GM13976 (cell line): ENCODE measurements around the gene CACNB2.

Experiments used
- DNase-seq: peaks from one replicate; pipeline ENCODE4 v3.0.0; 2012; ENCODE audit warnings: low spot score
- CTCF ChIP-seq: IDR thresholded peaks from 2 replicates; pipeline ENCODE4 v1.5.1; 2012; ENCODE audit warnings: borderline replicate concordance, mild to moderate bottlenecking; ENCODE audit not compliant: insufficient read depth; ENCODE audit errors: extremely low read depth, missing control alignments, control extremely low read depth
- in situ Hi-C: fragments of 300-500 bp; cut with MboI; formaldehyde crosslinking; loops from one replicate; pipeline ENCODE4 v1.12.0; 2022; ENCODE audit warnings: low sequenced_read_pairs, mixed read lengths, inconsistent platforms; ENCODE audit not compliant: unreplicated experiment

Gene CACNB2

GRCh38 chr10:18399158-18399557 lies 258.9 kb downstream of the CACNB2 start:
- TF ChIP-seq CTCF, result no peak
- DNase-seq, result no peak
- in situ Hi-C loops, result no loop called here

GRCh38 chr10:18400201-18400905 lies 260.1 kb downstream of the CACNB2 start:
- in situ Hi-C loops, result no loop called here
- TF ChIP-seq CTCF, result no peak
- no peak for DNase-seq

GRCh38 chr10:18400906-18401245 lies 260.7 kb downstream of the CACNB2 start:
- in situ Hi-C loops, result no loop called here
- DNase-seq, result no peak
- TF ChIP-seq CTCF, result no peak

GRCh38 chr10:18401416-18402195 lies 261.4 kb downstream of the CACNB2 start:
- in situ Hi-C loops, result no loop called here
- no peak for TF ChIP-seq CTCF
- no peak for DNase-seq

GRCh38 chr10:18402853-18403252 lies 262.6 kb downstream of the CACNB2 start:
- in situ Hi-C loops, result no loop called here
- no peak for TF ChIP-seq CTCF

GRCh38 chr10:18404530-18404929 lies 264.3 kb downstream of the CACNB2 start:
- no peak for TF ChIP-seq CTCF
- in situ Hi-C loops, result no loop called here
- no peak for DNase-seq

More at GRCh38 chr10:18402853-18403252, 262.6 kb downstream of the CACNB2 start:
- no peak for DNase-seq
